NCI-H774 (cell line): Measurements from ENCODE around the gene SLC23A3.
A peak's percentile ranks its signal among the peaks of the same experiment; 100 is the strongest.

ENCODE experiments used
- DNase-seq: peaks from one replicate; lab custom pipeline; 2025; lab: John Stamatoyannopoulos, UW

SLC23A3 gene

DNA sequence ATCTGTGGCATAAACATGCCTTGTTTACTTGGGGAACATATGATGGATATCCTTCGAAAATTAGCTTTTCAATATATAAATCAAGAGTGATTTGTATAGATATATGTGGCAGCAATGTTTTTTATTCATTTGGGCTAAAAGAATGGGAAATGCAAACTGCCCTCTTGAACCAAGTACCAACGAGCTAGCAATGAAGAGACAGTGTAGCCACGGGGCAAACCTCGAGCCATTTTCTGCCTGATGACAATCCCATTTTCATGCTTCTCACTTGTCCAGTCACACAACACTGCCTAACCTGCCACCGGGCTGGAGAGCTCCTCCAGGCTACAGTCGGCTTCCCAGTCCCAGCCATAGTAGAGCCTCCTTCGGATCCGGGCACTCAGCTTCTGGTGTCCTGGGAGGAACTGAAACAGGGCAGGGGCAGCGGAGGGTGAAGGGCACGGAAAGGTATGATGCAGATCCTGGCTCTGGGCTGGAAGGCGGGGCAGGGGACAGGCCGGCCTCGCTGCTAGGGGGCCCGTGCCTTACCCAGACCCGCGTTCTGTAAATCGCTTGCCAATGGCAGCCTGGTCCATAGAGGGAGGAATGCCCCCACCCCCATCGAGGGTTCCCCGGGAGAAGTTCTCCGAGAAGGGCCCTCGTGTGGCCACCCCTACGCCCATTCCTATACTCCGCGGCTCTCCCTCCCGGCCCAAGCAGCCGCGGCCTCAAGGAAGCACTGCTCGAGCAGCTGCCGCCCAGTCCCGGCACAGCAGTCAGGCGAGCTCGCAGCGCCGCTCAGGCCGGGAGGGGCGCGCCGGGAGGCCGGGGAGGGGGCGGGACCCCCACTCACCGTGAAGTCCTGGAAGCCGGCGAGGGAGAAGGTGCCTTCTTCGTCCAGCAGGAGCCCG, 6.3 kb upstream of the SLC23A3 start:
- DNase-seq = no peak

DNA sequence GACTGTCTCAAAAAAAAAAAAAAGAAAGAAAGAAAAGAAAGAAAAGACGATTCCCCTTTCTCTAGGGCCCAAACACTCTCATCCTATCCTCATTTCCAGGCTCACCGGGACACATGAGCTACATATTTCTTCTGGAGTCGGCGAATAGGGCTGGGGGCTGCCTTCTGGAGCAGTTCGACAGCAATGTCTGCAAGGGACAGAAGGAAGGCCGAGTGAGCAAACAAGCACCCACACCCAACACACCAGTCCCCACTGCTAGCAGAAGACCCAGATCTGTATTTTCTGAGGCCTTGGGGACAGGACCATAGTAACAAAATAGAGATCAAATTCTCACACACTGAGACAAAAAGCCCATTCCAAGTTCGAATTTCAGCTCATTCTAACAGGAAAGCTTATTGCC, 5.7 kb upstream of the SLC23A3 start:
- DNase-seq = no peak

DNA sequence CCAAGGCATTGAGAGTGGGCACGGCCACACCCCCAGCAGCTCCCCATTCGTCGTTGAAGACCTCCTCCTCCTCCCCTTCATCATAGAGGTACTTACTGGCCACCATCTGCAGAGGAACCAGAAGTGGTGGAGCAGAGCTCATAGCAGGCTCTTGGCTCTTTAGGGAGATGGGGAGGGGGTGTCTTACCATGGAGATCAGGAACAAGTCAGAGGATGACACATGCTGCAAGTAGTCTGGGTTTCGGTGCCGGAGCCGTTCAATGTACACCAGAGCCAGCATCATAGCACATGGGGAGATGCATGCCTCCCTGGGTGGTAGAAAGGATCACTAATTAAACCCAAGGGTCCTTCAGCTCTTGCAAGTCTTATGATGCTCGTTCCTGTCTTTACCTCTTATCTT, 5.0 kb upstream of the SLC23A3 start:
- no peak for DNase-seq

DNA sequence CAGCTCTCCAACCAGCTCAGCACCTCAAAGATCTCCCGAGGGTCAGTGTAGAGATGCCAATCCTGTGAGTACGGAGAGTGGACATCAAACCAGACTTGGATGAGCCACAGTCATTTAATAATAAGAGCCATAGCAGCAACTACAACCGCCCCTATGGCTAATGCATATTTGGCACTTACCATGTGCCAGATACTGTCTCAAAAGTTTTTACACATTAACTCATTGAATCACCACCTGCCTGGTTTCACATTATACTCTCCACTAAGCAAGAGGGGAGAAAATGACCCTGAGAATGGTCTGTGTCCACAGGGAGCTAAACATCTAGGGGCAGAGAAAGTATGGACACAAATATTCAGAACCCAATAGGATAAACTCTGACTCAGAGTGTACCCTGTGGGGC, 4.3 kb upstream of the SLC23A3 start:
- DNase-seq = no peak

- DNase-seq = no peak
Observed at GRCh38 chr2:219173176-219173575, 3.3 kb upstream of the SLC23A3 start.

DNA sequence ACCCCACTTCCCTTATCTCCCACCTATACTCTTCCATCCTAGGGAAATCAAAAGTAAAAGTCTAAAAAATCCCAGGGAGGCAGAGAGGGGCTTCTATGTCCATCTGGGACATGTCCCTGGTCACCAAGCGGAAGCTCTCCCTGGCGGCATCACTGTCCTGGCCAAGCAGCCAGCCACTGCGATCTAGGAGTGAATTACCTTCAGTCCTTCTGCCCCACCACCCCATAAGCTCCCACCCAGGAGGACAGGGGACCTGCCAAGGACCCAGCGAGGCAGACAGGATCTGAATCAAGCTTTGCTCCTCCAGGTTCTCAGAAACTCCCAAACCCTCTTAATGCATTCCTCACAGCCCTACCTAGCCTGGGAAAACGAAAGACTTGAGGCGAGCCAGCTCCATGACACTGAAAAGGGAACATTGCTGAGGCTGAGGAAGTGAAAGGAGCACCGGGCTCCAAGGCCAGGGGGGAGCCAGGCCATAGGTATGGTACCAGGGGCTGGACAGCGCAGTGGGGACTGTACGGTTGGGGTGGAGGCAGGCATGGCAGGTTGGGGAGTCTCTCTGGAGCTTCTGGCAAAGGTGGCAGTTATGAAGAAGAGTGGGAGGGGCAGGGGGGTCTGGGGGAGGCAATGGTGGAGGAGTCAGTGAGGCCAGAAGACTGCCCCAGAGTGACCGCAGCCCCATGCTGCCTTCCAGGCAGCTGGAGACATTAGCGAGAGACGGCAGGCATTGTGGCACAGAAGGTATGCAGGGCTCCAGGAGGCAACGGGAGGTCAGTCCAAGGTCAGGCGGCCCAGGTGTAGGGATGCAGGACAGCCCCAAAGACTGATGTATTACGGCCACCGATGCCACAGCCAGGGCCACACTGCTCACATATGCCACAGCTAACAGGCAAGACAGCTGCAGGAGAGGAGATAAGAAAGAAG, 2.7 kb upstream of the SLC23A3 start:
- DNase-seq = no peak

GRCh38 chr2:219171231-219171651, 1.4 kb upstream of the SLC23A3 start:
- DNase-seq = no peak

DNA sequence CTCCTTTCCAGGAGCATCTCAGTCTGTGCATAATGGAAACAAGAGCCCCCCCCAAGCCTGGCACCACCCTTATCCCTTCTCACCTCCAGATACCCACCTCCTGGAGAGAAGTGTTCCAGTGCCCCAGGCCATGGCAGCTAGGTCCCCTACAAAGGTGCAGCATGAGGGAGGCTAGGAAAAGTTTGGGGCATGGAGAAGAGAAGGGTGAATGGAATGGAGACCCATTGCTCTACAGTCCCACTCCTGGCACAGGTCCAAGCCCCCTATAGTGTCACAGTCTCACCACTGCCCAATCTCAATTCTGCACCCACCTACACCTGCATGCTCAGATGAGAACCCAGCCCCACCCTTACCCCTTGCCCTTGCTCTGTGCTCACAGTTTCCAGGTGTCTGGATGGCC, 897 bp downstream of the SLC23A3 start:
- no peak for DNase-seq

- no peak for DNase-seq
Observed at GRCh38 chr2:219168526-219168925, 1.3 kb downstream of the SLC23A3 start.

GRCh38 chr2:219167997-219168396, 1.8 kb downstream of the SLC23A3 start:
- no peak for DNase-seq

GRCh38 chr2:219165058-219165911, 4.5 kb downstream of the SLC23A3 start:
- no peak for DNase-seq

- DNase-seq = no peak
Observed at GRCh38 chr2:219163156-219163555, 6.7 kb downstream of the SLC23A3 start.

- DNase-seq = no peak
Observed at GRCh38 chr2:219161097-219161496, 8.7 kb downstream of the SLC23A3 start.

GRCh38 chr2:219160186-219161017, 9.4 kb downstream of the SLC23A3 start, which contains the start of gene NHEJ1:
NHEJ1 (minus strand) TSS chr2:219160815; CDS start chr2:219158362, 2,453 bp downstream.
- peak; percentile 87 for DNase-seq

DNA sequence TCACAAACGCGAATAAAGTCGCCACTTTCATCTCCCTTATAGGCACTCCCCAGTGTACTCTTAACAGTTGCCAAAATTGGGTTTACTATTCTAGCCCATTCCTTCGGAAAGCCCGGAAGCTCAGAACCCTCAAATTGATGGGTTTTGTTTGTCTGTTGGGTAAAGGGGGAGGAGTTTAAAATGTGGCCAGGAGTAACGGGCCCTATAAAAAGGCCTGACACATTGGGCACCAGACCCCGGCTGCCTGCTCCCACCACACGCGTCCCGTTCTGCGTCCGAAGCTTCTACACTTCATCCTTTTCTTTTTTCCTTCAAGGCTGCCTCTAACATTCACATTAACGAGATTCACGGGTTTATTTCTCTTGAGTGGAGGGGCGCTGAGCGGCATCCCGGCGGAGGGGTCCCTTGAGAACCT, 10.1 kb downstream of the SLC23A3 start:
- DNase-seq = no peak

DNA sequence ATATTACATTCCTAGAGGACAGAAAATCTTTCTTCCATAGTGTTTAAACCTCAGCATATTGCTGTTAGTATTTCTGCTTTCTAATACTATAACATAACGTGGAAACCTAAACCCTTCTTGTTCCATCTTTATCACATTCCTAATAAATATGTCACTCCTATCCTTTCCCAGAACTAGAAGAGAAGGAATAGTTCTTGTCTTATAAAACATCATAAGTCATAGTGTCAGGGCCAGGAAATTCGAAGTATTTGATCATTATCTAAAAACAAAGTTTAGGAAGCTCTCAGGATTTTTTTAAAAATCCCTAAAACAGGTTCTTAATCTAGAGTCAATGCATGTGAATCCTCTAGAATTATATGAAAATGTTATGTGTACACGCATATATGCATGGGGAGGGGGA, 11.2 kb downstream of the SLC23A3 start:
- DNase-seq = no peak

GRCh38 chr2:219158025-219158424, 11.8 kb downstream of the SLC23A3 start:
- DNase-seq = no peak

- DNase-seq = no peak
Observed at GRCh38 chr2:219157396-219157795, 12.4 kb downstream of the SLC23A3 start.

DNA sequence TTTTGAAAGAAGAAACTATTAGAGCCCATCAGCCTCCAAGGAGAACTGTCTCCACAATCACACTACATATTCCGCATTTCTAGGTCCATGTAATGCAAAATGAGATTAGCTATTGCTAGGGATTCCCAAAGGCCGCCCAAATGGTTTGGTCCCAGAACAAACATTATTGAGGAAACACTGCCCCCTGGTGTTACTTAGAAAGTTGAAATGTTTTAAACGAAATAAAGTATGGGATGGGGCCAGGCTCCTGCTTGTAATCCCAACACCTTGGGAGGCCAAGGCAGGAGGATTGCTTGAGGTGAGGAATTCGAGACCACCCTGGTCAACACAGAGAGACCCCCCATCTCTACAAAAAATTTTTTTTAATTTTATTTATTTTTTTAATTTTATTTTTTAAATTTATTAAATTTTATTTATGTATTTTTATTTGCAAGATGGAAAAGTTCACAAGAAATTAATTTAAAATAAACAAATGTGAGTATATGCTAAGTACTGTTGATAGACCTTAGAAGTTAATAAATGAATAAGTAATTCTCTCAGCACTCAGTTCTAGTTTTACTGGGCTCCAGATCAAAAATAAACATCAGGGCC, 14.7 kb downstream of the SLC23A3 start:
- peak; percentile 73 for DNase-seq

DNA sequence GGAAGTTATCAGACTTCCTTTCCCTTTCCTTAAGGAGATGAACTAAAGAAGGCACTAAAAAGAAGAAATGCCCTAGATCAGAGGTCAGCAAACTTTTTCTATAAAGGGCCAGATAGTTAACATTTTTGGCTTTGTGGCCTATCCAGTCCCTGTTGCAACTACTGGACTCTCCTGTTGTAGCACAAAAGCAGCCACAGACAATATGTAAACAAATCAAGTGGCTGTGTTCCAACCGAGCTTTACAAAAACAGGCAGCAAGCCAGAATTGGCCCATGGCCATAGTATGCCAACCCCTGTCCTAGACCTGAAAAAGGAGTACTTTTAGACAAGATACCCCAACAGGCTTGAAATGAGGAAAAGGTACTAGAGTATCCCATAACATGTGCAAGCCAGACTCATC, 20.2 kb downstream of the SLC23A3 start:
- DNase-seq = peak; percentile 43
